PC-3 (cell line): ENCODE measurements around the gene CCDC92. TPM values are rescaled to one million over a fixed set of nuclear protein-coding genes. Genes with fewer than 3 reads are reported as not detected.

Source experiments
- ATAC-seq: fragments of 200-7000 bp; cut with Tn5 transposase; 2 replicates; pipeline ENCODE4 v1.9.1; 2020; ENCODE audit warnings: mild to moderate bottlenecking, moderate library complexity
- BruUV-seq: library from RNA; stranded (reverse); fragments of 400-500 nt; replicated peaks from 2 replicates; lab custom pipeline; 2021; lab: Mats Ljungman, UMichigan
- CTCF ChIA-PET: fragments of 300-600 bp; sonication (Branson Sonifier 250); formaldehyde crosslinking; loops from one replicate; lab custom pipeline; 2022; ENCODE audit warnings: antibody characterized with exemption; lab: Charles Lee
- POLR2A ChIA-PET: fragments of 300-600 bp; sonication (Branson Sonifier 250); formaldehyde crosslinking; loops from one replicate; lab custom pipeline; 2022; ENCODE audit warnings: antibody characterized with exemption; ENCODE audit not compliant: unreplicated experiment; lab: Charles Lee
- DNase-seq: peaks from one replicate; pipeline ENCODE4 v3.0.0-alpha.2; 2015
- H2AFZ ChIP-seq: fragments of 300-600 bp; sonication (generic); 2 replicates; pipeline ENCODE4 v1.6.0; 2016; ENCODE audit warnings: antibody characterized with exemption, low read length
- H3F3A ChIP-seq: fragments of 300-600 bp; sonication (generic); one replicate; pipeline ENCODE4 v1.6.0; 2017; ENCODE audit warnings: antibody characterized with exemption, low read length, control low read depth, mild to moderate bottlenecking; ENCODE audit not compliant: unreplicated experiment
- H3K27ac ChIP-seq: fragments of 300-600 bp; sonication (generic); 2 replicates; pipeline ENCODE4 v1.5.1; 2016; ENCODE audit warnings: mild to moderate bottlenecking, low read length
- H3K27me3 ChIP-seq: fragments of 300-600 bp; sonication (generic); 2 replicates; pipeline ENCODE4 v1.6.1; 2016; ENCODE audit warnings: low read length, mixed read lengths
- H3K36me3 ChIP-seq: fragments of 300-600 bp; sonication (generic); 2 replicates; pipeline ENCODE4 v1.6.1; 2016; ENCODE audit warnings: low read depth, mixed run types, low read length, mixed read lengths
- H3K4me1 ChIP-seq: fragments of 300-600 bp; sonication (generic); 2 replicates; pipeline ENCODE4 v1.5.1; 2016; ENCODE audit warnings: low read length; ENCODE audit not compliant: insufficient read depth
- H3K4me2 ChIP-seq: fragments of 300-600 bp; sonication (generic); 2 replicates; pipeline ENCODE4 v1.6.0; 2016; ENCODE audit warnings: low read length
- H3K4me3 ChIP-seq: fragments of 300-600 bp; sonication (generic); 2 replicates; pipeline ENCODE4 v1.5.1; 2016; ENCODE audit warnings: mild to moderate bottlenecking, low read length, mixed read lengths
- H3K79me2 ChIP-seq: fragments of 300-600 bp; sonication (generic); 2 replicates; pipeline ENCODE4 v1.6.1; 2017; ENCODE audit warnings: low read length, mixed read lengths
- H3K9ac ChIP-seq: fragments of 300-600 bp; sonication (generic); 2 replicates; pipeline ENCODE4 v1.6.0; 2016; ENCODE audit warnings: mild to moderate bottlenecking, low read length
- H3K9me2 ChIP-seq: fragments of 300-600 bp; sonication (generic); replicated peaks from 2 replicates; pipeline ENCODE4 v1.6.1; 2016; ENCODE audit warnings: mixed run types, low read length, mixed read lengths
- H3K9me3 ChIP-seq: fragments of 300-600 bp; sonication (generic); 2 replicates; pipeline ENCODE4 v1.6.1; 2016; ENCODE audit warnings: low read length, mixed read lengths
- H4K20me1 ChIP-seq: fragments of 300-600 bp; sonication (generic); 2 replicates; pipeline ENCODE4 v1.6.1; 2016; ENCODE audit warnings: low read length, mixed read lengths
- CTCF ChIP-seq: fragments of 300-600 bp; sonication (generic); conservative IDR thresholded peaks from 2 replicates; pipeline ENCODE4 v1.5.1; 2017; ENCODE audit warnings: antibody characterized with exemption, low read depth, mild to moderate bottlenecking, low read length
- EZH2 ChIP-seq: fragments of 300-600 bp; sonication (generic); IDR thresholded peaks from one replicate; pipeline ENCODE4 v1.6.1; 2017; ENCODE audit warnings: antibody characterized with exemption, mild to moderate bottlenecking, low read length; ENCODE audit not compliant: unreplicated experiment
- EZH2phosphoT487 ChIP-seq: fragments of 300-600 bp; sonication (generic); IDR thresholded peaks from 2 replicates; pipeline ENCODE4 v1.6.1; 2018; ENCODE audit warnings: mild to moderate bottlenecking, antibody characterized with exemption, low read length, borderline replicate concordance
- intact Hi-C: fragments of 100-400 bp; cut with micrococcal nuclease; formaldehyde crosslinking; loops from 2 replicates; pipeline ENCODE4 v1.9.0; 2023
- total RNA-seq: library from RNA; depleted of rRNA; stranded (reverse); fragments of >200 nt; gene quantifications from 2 replicates; pipeline ENCODE4 v1.2.3, GENCODE V29; 2014

Gene CCDC92
- total RNA-seq, 1 experiment from 2014 or later, result 9.6 TPM

- Histone ChIP-seq H3K27me3 (no peaks in the 10 kb centered on the region), H3K36me3 (peaks cover 62% of the 10 kb centered on the region), H4K20me1 (no peaks in the 10 kb centered on the region), H3K4me1 (no peaks in the 10 kb centered on the region), H3K9ac (no peak overlapping the region), H3K4me2 (no peak overlapping the region), H3K9me3 (no peaks in the 10 kb centered on the region), H3F3A (no peaks in the 10 kb centered on the region), H2AFZ (no peak overlapping the region), H3K79me2 (peaks cover 22% of the 10 kb centered on the region; the same call in 1 of the 2 replicates), H3K27ac (no peak overlapping the region), H3K4me3 (no peak overlapping the region), H3K9me2 (no peaks in the 10 kb centered on the region)
- intact Hi-C loops, result no loop called here
- ATAC-seq (no peak; the same call in 1 of the 2 replicates), DNase-seq (no peak)
- ChIA-PET CTCF (no interaction called here), POLR2A (no interaction called here)
- TF ChIP-seq EZH2phosphoT487 (no peak), CTCF (no peak), EZH2 (no peak)
- BruUV-seq, result no TSS peak
Observed at GRCh38 chr12:123991372-123991951, 18.8 kb upstream of the CCDC92 start.

- Histone ChIP-seq H3K9me2 (no peaks in the 10 kb centered on the region), H3K27ac (no peak overlapping the region), H2AFZ (no peak overlapping the region), H3K4me1 (no peaks in the 10 kb centered on the region), H3K36me3 (peaks cover 62% of the 10 kb centered on the region), H3K4me3 (no peak overlapping the region), H3K9ac (no peak overlapping the region), H3F3A (no peaks in the 10 kb centered on the region), H3K27me3 (no peaks in the 10 kb centered on the region), H3K79me2 (peaks cover 16% of the 10 kb centered on the region; the same call in 1 of the 2 replicates), H4K20me1 (no peaks in the 10 kb centered on the region), H3K4me2 (no peak overlapping the region), H3K9me3 (no peaks in the 10 kb centered on the region)
- ChIA-PET POLR2A (no interaction called here), CTCF (no interaction called here)
- no peak for ATAC-seq
- no TSS peak for BruUV-seq
- intact Hi-C loops, result no loop called here
- no peak for TF ChIP-seq EZH2
- no peak for DNase-seq
Observed at GRCh38 chr12:123990511-123990910, 17.9 kb upstream of the CCDC92 start.

- Histone ChIP-seq H4K20me1 (peaks cover 5% of the 10 kb centered on the region; the same call in 1 of the 2 replicates), H3K9me3 (no peaks in the 10 kb centered on the region), H3K9me2 (no peaks in the 10 kb centered on the region), H3K27ac (no peak overlapping the region), H3K4me1 (no peaks in the 10 kb centered on the region), H3K4me2 (no peak overlapping the region), H3K36me3 (peaks cover 62% of the 10 kb centered on the region), H3K4me3 (no peak overlapping the region), H3F3A (no peaks in the 10 kb centered on the region), H3K9ac (no peak overlapping the region), H2AFZ (no peak overlapping the region), H3K79me2 (peaks cover 22% of the 10 kb centered on the region), H3K27me3 (no peaks in the 10 kb centered on the region)
- CTCF ChIA-PET, result no interaction called here
- no peak for DNase-seq
- ATAC-seq, result no peak
- TF ChIP-seq EZH2 (no peak), EZH2phosphoT487 (no peak), CTCF (no peak)
- intact Hi-C loops, result no loop called here
- no TSS peak for BruUV-seq
- POLR2A ChIA-PET, result no interaction called here
Observed at GRCh38 chr12:123989753-123990152, 17.1 kb upstream of the CCDC92 start.
